NCI-H526 (cell line): ENCODE data around the gene CD79B.
"Not testable (repeated sequence)": the region's sequence is repeated elsewhere in the genome, so short reads cannot be mapped to it uniquely, and the experiment has no call there.

Experiments used
- DNase-seq, 2 experiments: peaks; one replicate each; lab custom pipeline; 2025; lab: John Stamatoyannopoulos, UW

CD79B gene

GRCh38 chr17:63933598-63933997 lies 1.5 kb upstream of the CD79B start:
- DNase-seq, result no peak

DNA sequence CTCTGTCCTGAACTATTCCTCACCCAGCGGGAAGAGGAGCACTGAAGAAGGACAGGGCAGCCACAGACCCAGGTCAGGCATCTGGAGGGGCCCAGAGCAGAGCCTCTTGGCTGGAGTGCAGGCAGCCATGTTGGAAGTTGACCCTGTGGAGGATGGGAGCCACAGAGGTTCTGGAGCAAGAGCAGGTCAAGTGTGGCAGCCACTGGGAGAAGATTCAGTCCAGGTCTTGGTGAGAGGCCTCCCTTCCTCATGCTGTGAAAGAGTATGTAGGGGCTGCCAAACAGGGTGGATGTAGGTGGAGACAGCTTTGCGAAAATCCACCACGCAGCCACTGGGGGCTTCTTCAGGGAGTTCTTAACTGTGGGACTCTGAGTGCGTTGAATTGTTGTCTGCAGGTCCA lies 590 bp upstream of the CD79B start:
- no peak for DNase-seq

DNA sequence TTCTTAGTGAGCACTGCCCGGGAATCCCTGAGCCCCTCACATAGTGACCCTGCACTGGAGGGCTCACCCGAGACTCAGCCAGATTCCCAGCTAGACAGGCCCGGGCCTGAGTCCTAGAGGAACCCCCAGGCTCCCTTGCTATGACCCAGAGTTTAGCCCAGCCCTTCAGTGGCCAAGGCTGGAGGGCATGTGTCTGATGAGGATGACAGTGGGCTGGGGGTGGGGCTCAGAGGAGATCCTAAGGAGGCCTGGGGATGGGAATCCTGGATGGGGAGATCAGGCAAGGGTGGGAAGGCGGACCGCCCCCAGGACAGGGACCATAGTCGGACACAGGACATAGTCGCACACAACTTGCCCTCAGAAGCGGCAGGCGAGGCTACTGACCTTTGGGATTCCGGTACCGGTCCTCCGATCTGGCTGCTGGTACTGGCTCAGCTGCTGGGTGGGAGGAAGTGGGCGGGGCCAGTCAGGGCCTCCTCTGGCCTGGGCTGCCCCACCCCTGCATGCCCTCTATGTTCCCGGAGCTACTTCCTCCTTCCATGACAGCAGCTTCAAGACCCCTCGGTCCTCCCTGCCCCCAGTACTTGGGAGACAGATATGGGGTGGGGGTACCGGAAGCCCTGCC lies 1.1 kb downstream of the CD79B start:
- DNase-seq, result no peak

DNA sequence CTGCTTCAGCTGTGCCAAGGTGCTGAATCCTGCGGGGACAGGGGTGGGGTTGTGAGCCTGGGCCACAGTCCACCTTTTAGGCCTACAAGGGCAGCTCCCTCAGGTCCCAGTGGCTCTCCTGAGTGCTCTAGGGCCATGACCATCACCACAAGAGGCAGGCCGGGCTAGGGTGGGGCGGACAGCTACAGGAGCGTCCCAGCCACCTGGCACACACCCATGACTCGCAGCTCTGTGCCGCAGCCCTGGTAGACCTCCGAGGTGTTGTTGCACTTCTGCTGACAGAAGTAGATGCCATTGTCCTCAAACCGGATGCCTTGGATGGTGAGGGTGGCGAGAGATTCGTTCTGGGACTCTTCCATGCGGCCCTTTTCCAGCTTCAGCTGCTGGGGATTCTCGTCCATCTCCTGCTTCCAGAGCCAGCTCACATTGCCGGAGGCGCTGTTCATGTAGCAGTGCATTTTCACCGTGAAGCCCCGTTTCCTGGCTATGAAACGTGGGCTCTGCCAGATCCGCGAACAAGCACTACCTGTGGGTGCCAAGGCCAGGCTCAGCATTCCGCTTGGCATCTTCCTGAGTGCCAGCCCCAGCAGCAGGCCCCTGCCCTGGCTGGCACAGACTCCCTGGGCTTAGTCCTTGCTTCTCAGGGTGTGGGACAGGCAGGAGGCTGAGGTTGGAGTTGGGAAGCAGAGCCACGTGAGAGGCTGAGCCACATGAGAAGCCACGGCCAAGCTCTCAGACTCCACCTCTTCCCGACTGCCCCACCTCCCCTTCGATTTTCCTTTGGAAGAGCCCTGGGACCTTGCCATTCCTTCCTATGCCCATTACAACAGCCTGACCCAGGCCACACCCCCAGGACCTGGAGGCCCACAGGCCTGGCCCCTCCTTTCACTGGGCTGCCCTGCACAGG lies 2.0 kb downstream of the CD79B start:
- DNase-seq, result no peak

DNA sequence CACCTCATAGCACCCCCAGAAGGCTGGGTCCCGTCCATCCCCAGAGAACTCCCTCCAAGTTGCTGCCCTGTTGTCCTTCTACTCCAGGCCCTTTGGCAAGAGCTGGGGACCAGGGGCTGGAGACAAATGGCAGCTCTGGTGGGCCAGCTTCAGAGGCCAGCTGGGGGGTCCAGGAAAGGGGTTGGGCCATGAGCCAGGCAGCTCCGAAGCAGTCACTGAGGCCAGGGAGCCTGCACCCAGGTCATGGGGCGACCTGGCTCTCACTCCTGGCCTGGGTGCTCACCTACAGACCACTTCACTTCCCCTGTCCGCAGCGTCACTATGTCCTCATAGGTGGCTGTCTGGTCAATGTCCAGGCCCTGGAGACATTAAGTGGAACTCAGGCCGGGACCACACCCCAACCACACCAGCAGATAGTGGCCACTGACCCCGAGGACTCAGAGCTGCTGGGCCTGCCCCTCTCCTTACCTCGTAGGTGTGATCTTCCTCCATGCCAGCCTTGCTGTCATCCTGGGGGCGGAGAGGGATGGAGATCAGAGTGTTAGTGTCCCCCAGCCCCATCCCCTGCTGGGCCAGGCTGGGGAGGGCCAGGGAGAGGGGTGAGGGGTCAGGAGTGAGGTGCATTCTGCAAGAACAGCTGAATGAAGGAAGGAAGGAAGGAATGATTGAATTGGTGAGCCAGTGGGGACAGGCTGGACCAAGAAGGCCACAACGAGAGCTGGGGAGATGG lies 3.0 kb downstream of the CD79B start:
- DNase-seq, result no peak

DNA sequence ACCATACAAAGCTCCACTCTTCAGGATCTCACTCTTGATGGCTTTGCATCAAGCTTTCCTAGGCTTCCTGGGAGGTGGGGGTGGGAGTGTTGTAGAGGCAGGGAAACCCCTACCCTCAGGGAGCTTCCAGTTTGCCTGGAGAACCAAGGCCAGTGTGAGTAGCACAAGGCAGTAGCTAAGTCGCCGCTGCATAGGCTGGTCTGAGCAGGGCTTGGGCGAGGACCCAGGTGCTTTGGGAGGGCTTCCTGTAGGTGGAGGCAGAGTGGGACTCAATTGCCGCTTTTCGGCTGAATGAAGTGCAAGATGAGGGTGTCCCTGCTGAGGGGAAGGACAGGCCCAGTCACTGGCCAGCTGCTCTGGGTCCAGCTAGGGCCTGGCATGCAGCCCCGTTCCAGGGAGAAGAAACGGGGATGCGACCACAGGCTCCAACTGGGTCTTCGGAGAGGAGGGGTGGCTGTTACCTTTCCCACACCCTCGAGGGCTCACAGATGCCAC lies 3.9 kb downstream of the CD79B start:
- no peak for DNase-seq

GRCh38 chr17:63927464-63928171 lies 4.5 kb downstream of the CD79B start:
- peak in 1 of 2 experiments; percentile 51 for DNase-seq

DNA sequence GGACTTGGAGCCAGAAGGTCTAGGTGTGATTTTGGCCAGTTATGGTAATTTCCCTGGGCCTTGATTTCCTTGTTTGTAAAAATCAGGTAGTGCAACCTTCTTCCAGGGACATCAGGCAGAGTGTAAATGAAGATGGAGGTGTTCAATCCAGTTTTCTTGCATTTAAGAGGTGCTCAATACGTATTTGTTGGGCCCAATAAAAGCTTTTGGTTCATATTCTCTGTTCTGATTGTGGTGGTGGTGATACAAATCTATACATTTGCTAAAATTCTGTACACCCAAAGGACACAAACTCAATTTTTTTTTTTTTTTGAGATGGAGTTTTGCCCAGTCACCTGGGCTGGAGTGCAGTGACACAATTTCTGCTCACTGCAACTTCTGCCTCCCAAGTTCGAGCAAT lies 6.0 kb downstream of the CD79B start:
- DNase-seq, result no peak

DNA sequence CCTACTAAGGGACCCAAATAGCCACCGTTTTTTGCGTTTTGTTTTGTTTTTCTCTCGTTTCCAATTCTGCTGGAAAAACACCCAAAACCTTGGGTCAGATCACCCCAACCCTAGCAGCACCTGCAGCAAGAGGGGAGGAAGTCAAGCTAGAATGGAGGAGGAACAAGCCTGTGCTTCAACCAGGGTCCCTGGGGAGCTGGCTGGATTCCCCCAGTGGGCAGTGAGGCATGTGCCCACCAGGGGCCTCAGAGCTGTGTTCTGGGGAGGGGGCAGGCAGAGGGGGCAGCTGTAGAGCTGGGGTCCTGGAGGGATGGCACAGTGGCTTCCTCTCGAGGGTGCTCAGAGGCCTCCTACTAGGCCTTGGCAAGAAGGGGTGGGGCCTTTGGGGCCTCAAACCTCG lies 6.5 kb downstream of the CD79B start:
- no peak for DNase-seq

GRCh38 chr17:63922402-63922801 lies 9.7 kb downstream of the CD79B start:
- DNase-seq, result not testable (repeated sequence)

- not testable (repeated sequence) for DNase-seq
Observed at GRCh38 chr17:63920779-63921178, 11.4 kb downstream of the CD79B start.

DNA sequence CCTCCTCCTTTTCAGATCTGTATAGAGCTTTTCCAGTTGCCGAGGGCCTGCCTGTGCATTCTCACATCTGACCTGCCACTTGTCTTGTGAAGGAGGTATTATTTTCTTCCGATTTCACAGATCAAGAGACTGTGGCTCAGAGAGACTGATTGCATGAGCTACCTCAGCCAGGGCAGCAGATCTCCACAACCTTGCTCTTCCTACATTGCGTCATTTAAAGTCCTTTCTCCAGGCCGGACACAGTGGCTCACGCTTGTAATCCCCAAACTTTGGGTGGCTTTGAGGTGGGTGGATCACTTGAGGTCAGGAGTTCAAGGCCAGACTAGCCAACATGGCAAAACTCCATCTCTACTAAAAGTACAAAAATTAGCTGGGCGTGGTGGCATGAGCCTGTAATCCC lies 12.1 kb downstream of the CD79B start:
- DNase-seq, result not testable (repeated sequence)

GRCh38 chr17:63919311-63919723 lies 12.8 kb downstream of the CD79B start:
- peak in 1 of 2 experiments; percentile 71 for DNase-seq

DNA sequence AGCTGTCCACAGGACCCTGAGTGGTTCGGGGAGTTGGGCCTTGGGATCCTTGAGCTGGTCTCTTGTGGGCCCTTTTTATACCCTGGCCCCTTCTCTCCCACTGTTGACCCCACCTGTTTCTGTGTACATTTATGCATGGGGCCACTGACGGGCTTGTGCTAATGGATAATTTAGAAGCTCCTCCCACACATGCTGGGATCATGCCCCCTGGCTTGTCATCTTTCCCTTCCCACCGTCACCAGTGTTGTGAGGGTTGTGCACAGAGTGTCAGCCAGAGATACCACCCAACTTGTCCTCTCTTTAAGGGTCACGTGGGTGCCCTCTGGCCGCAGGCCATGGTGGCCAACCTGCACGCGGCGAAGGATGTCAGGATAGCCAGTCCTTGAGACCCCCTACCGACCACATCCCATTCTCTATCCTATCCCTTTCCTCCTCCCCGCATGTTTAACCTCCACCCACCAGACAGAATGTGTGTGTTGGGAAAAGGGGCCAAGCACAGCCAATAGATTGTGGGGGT lies 13.3 kb downstream of the CD79B start, which contains the start of gene GH1:
Gene GH1, minus strand, starts transcription at position 51 of the 517 bp plus-strand sequence. CDS start 63 bp downstream, outside the sequence.
- not testable (repeated sequence) for DNase-seq

GRCh38 chr17:63918305-63918704 lies 13.8 kb downstream of the CD79B start:
- peak in 1 of 2 experiments; percentile 14 for DNase-seq

DNA sequence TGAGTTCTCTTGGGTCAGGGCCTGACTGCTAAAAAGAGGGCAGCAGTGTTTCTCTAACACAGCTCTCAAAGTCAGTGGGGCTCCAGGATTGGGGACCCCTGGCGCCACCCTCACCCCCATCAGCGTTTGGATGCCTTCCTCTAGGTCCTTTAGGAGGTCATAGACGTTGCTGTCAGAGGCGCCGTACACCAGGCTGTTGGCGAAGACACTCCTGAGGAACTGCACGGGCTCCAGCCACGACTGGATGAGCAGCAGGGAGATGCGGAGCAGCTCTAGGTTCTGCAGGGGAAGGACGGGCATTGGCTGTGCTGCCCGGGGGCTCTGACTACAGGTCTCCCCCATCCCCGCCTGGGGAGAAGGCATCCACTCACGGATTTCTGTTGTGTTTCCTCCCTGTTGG lies 14.5 kb downstream of the CD79B start:
- no peak for DNase-seq

GRCh38 chr17:63917206-63917605 lies 14.9 kb downstream of the CD79B start:
- DNase-seq, result not testable (repeated sequence)

- DNase-seq, result no peak
Observed at GRCh38 chr17:63916566-63917185, 15.5 kb downstream of the CD79B start.

- DNase-seq, result not testable (repeated sequence)
Observed at GRCh38 chr17:63915753-63916152, 16.4 kb downstream of the CD79B start.

DNA sequence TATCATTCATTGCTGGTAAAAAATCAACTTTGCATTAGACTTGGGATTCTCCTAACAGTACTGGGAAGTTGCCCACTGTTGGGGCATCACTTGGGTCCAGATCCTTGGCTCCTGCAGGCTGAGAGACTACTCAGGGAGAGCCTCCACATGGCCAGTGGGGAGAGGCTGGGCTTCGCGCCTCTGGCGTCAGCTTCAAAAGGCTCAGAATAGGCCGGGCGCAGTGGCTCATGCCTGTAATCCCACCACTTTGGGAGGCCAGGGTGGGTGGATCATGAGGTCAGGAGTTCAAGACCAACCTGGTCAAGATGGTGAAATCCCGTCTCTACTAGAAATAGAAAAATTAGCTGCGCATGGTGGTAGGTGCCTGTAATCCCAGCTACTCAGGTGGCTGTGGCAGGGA lies 17.7 kb downstream of the CD79B start:
- no peak for DNase-seq

GRCh38 chr17:63911657-63912100 lies 20.5 kb downstream of the CD79B start:
- DNase-seq, result peak in 1 of 2 experiments; percentile 60
